Ascending aorta (tissue), 2 donors: Measurements from ENCODE around the gene ATMIN. TPM values are rescaled to one million over a fixed set of nuclear protein-coding genes. Genes with fewer than 3 reads are reported as not detected.
A peak's percentile ranks its signal among the peaks of the same experiment; 100 is the strongest.

Experiments
- DNase-seq, 2 donors: peaks; one replicate each; pipeline ENCODE4 v3.0.0-alpha.2; 2019; ENCODE audit warnings: low spot score in 2 of 2
- H3K27ac ChIP-seq, 2 donors: fragments of 200-600 bp; sonication (generic); one replicate each; pipeline ENCODE4 v1.5.1; 2016 to 2017; ENCODE audit warnings: mild to moderate bottlenecking in 1 of 2
- H3K27me3 ChIP-seq: fragments of 200-600 bp; sonication (generic); one replicate; pipeline ENCODE4 v1.5.1; 2017
- H3K36me3 ChIP-seq, 2 donors: fragments of 200-600 bp; sonication (generic); one replicate each; pipeline ENCODE4 v1.5.1; 2016
- H3K4me1 ChIP-seq, 2 donors: fragments of 200-600 bp; sonication (generic); one replicate each; pipeline ENCODE4 v1.5.1; 2016 to 2017; ENCODE audit warnings: mild to moderate bottlenecking in 1 of 2
- H3K4me3 ChIP-seq, 2 donors: fragments of 200-600 bp; sonication (generic); one replicate each; pipeline ENCODE4 v1.5.1; 2016 to 2017; ENCODE audit warnings: mild to moderate bottlenecking in 1 of 2
- H3K9me3 ChIP-seq, 2 donors: fragments of 200-600 bp; sonication (generic); one replicate each; pipeline ENCODE4 v1.5.1; 2016
- intact Hi-C: fragments of 100-400 bp; cut with DNase I; formaldehyde crosslinking; loops from one replicate; pipeline ENCODE4 v1.15.1; 2023
- total RNA-seq: library from RNA; depleted of rRNA; stranded (reverse); fragments of >200 nt; gene quantifications from one replicate; pipeline ENCODE4 v1.1.0, GENCODE V29; 2016
- TF ChIP-seq, protein P1 (sequence below), 3 experiments: fragments of 200-600 bp in 2 of 3; fragments of 450-650 bp in 1 of 3; sonication (generic) in 2 of 3; IDR thresholded peaks; one replicate each; pipeline ENCODE4 v1.5.1; 2016 to 2019; ENCODE audit warnings: antibody characterized with exemption in 3 of 3, mild to moderate bottlenecking in 1 of 3, moderate library complexity in 1 of 3

ATMIN gene
- total RNA-seq, 1 donor from 2014 or later, result 11.9 TPM

DNA sequence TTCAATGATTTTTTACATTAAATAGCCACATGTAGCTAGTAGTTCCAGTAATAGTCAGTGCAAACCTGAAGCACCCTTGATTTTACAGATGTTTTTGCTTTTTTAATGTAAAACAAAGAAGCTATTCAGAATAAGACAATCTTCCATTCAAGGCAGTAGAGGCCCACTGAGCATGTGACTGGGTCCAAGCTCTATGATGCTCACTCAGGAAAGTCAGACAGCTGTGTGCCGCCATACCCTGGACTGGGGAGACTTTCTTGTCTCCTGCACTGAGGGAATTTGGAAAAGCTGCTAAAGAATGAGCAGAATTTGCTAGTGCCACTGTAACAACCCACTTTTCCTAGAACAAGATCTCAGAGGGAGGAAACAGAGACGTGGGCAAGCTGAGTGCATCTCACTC, 17.1 kb upstream of the ATMIN start:
- Histone ChIP-seq H3K27me3 (no peaks in the 10 kb centered on the region), H3K27ac (no peak overlapping the region), H3K4me3 (no peak overlapping the region), H3K36me3 (peaks cover 0 to 4% of the 10 kb centered on the region in 2 donors), H3K9me3 (no peaks in the 10 kb centered on the region), H3K4me1 (no peaks in the 10 kb centered on the region)
- TF ChIP-seq, protein P1, sequence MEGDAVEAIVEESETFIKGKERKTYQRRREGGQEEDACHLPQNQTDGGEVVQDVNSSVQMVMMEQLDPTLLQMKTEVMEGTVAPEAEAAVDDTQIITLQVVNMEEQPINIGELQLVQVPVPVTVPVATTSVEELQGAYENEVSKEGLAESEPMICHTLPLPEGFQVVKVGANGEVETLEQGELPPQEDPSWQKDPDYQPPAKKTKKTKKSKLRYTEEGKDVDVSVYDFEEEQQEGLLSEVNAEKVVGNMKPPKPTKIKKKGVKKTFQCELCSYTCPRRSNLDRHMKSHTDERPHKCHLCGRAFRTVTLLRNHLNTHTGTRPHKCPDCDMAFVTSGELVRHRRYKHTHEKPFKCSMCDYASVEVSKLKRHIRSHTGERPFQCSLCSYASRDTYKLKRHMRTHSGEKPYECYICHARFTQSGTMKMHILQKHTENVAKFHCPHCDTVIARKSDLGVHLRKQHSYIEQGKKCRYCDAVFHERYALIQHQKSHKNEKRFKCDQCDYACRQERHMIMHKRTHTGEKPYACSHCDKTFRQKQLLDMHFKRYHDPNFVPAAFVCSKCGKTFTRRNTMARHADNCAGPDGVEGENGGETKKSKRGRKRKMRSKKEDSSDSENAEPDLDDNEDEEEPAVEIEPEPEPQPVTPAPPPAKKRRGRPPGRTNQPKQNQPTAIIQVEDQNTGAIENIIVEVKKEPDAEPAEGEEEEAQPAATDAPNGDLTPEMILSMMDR (IDR thresholded peaks at IDR 0.05), result no peak
- intact Hi-C loops, result no loop called here
- no peak for DNase-seq

- intact Hi-C loops, result no loop called here
- Histone ChIP-seq H3K27ac (no peak overlapping the region), H3K4me3 (no peak overlapping the region), H3K27me3 (no peaks in the 10 kb centered on the region), H3K4me1 (no peaks in the 10 kb centered on the region), H3K36me3 (no peaks in the 10 kb centered on the region), H3K9me3 (no peaks in the 10 kb centered on the region)
- TF ChIP-seq, protein P1 (IDR thresholded peaks at IDR 0.05), result no peak
- DNase-seq, result no peak
Measured at GRCh38 chr16:81026429-81026828, 9.2 kb upstream of the ATMIN start.

- Histone ChIP-seq H3K27ac (no peak overlapping the region), H3K9me3 (no peaks in the 10 kb centered on the region), H3K27me3 (no peaks in the 10 kb centered on the region), H3K4me1 (no peaks in the 10 kb centered on the region), H3K36me3 (no peaks in the 10 kb centered on the region), H3K4me3 (no peak overlapping the region)
- intact Hi-C loops, result no loop called here
- TF ChIP-seq, protein P1 (IDR thresholded peaks at IDR 0.05), result no peak
- DNase-seq, result no peak
Measured at GRCh38 chr16:81029930-81030604, 5.6 kb upstream of the ATMIN start.

- Histone ChIP-seq H3K27me3 (no peaks in the 10 kb centered on the region), H3K4me3 (peak overlapping the region; percentile 90 to 93), H3K36me3 (peaks cover 0 to 11% of the 10 kb centered on the region in 2 donors), H3K9me3 (no peaks in the 10 kb centered on the region), H3K4me1 (peaks cover 0 to 9% of the 10 kb centered on the region in 2 donors), H3K27ac (peak overlapping the region in 1 of 2 donors; percentile 52)
- TF ChIP-seq, protein P1 (IDR thresholded peaks at IDR 0.05), result no peak
- peak in 1 of 2 donors; percentile 69 for DNase-seq
- intact Hi-C loops, result loop anchor here (1.0 to 5.0 kb wide), 4 partner anchors 30 to 701 kb away; partner anchors contain the start of genes C16orf46, CMC2 and GCSH
Measured at GRCh38 chr16:81035975-81036750, 521 bp downstream of the ATMIN start.

DNA sequence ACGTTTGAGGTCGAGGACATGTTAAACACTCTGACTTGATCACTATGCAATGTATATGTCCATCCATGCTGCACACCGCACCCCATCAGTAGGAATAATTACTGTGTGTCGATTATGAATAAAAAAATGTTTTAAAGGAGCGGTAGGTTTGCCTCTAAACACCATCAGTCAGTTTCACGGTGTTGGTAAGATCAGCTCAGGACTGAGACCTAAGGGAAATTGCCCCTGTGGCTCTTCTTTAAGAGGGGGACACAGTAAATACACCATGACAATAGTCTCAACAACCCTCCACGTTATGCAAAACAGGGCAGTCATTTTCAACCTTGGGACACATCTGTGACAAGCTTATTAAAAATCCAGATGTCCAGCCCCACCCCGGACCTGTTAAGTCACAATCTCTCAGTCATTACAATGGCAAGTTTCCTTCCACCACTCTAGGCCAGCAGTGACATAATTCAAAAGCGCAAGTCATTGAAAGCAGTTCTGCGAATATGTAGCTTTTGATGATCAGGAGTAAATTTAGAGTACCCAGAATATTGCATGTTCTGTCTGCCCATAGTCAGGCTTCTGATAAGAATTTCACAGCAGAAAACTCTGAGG, 1.2 kb downstream of the ATMIN start:
- H3K27me3 ChIP-seq, result no peaks in the 10 kb centered on the region
- peaks cover 6 to 18% of the 10 kb centered on the region in 2 donors for H3K36me3 ChIP-seq
- intact Hi-C loops, result loop anchor here (5.0 kb wide), 1 partner anchor 700 kb away; no protein-coding TSS in a partner anchor
- no peak for DNase-seq
- peaks cover 0 to 9% of the 10 kb centered on the region in 2 donors for H3K4me1 ChIP-seq
- H3K9me3 ChIP-seq, result no peaks in the 10 kb centered on the region
- no peak overlapping the region for H3K27ac ChIP-seq
- H3K4me3 ChIP-seq, result peak overlapping the region; percentile 90 to 93
- TF ChIP-seq, protein P1 (IDR thresholded peaks at IDR 0.05), result no peak
